HPDE6-E6E7 (cell line): Measurements from ENCODE around the gene SMNDC1.

Experiments
- DNase-seq: peaks from one replicate; pipeline ENCODE4 v3.0.0; 2011; ENCODE audit warnings: missing footprints; ENCODE audit errors: extremely low spot score

The SMNDC1 gene

DNA sequence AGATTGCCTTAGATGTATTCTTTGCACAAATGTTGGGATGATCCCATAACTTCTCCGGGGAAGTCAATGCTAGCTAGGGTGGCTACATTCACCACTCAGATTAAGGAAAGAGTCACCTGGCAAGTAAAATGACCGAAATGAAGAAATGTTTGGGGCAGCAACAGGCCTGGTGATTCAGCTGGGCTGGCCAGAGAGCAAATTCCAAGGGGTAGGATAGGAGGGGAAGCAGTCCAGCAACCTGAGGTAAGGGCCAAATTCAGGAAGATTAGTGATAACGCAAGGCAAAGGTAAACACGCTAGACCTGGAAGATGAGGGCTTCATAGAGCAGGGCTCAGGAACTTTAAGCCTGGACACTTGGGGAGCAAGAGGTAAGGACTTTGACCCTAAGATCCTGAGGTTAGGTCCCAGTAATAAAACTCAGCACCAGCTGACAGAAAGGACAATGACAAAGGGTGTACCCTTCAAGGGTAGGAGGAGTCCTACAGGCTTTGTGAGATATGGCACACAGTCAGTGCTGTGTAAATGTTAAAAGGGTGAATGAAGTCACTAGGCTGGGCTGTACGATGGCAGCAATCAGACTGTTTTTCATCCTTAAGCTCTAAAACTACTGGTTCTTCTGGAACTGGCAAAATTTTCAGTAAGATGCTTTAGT lies 22.7 kb upstream of the SMNDC1 start:
- DNase-seq, result no peak

GRCh38 chr10:110326351-110327032 lies 21.8 kb upstream of the SMNDC1 start:
- no peak for DNase-seq

DNA sequence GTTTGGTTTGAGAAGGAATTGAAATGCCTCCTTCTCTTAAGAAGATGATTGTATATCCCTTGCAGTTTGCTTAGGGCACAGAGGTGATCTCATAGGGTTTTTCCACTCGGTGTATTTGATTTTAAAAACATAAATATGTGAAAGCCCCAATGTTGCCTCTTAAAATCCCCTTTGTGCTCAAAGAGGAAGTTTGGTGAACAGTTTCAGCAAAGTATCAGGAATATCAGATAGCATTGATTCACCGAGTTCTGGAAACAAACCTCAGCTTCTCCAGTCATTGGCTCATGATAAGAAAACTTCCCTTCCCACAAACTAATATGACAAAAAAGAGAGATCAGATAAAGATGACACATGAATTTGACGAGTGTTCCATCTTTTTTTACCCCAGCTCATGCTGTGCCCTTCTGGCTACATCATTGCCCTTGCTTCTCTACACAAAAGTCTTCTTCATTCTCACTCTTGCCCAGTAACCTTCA lies 20.1 kb upstream of the SMNDC1 start:
- DNase-seq, result no peak

GRCh38 chr10:110324201-110324804 lies 19.6 kb upstream of the SMNDC1 start:
- no peak for DNase-seq

- peak; percentile 70 for DNase-seq
These were observed 18.8 kb upstream of the SMNDC1 start for GRCh38 chr10:110323503-110323902.

DNA sequence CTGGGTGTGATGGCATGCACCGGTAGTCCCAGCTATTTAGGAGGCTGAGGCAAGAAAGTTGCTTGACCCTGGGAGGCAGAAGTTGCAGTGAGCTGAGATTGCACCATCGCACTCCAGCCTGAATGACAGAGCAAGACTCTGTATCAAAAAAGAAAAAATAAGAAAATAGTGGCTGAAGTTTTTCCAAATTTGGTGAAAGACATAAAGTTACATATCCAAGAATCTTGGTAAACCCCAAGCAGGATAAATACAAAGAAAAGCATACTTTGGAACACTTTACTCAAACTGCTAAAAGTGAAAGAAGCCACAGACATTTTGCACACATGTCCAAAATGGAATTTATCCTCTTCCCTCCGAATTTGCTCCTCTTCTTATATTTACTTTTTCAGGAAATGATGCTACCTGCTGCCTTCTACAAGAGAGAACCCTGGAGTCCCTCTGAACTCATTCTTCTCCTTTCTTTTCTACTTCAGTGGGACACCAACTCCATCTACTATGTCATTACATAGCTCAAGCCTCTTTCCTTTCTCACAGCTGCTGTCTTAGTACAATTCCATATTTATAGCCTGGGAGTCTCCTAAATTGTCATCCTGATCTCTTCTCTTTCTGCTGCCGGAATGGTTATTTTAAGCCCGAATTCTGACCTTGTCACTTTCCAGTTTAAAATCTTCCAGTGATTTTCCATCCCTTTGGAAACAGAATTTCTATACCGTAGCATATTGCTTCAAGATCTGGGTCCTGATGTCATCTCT lies 17.3 kb upstream of the SMNDC1 start:
- DNase-seq, result no peak

DNA sequence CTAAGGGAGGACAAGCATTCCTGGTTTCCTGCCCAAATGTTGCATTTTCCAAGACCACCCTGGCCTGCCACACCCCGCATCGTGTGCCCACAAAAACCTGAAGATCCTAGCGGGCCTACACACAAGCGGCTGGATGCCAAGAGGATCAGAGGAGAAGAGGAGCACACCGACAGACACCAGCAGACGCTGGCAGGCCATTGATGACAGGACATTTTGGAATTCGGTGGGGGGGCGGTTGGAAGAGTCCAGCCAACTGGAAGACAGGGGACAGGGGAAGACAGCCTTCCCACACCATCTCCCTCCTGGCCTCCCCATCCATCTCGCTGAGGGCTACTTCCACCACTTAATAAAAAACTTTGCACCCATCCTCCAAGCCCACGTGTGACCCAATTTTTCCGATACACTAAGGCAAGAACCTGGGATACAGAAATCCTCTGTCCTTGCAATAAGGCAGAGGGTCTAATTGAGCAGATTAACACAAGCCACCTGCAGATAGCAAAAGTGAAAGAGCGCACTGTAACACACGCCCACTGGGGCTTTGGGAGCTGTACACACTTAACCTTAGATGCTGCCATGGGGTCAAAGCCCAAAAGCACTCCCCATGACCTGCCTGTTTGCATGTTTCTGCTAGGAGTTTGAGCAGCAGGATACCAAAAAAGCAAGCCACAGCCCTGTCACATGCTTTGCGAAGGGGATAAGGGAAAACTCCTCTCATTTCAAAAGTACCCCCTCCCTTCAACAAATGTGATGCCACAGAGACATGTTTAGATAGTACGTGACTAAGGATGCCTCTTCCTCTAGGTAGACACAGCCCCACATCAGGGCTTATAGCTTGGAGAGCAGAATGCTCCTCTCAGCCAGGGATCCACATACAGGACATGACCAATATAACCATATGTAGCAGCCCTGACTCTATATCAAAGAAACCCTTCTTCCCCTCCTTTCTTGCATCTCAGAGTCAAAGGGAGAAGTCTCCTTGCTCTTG lies 13.4 kb upstream of the SMNDC1 start:
- DNase-seq, result no peak

DNA sequence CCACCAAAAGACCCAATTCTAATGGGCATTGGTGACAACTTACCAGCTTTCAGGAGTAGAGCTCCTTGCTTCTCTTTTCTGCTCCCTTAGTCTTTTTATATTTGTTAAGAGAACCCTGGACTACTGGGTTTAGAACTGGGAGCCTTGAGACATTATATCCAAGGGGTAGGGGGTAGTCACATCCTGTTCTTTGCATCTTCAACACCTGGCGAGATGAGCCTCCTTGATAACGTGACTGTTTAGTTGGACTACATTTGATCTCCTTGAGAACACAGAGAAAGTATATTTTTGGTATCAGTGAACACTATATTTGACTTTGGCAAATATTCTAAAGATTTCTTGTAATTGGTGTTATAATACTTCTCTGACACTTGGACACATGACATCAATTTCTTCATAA lies 9.0 kb upstream of the SMNDC1 start:
- DNase-seq, result no peak

GRCh38 chr10:110312206-110312605 lies 7.5 kb upstream of the SMNDC1 start:
- no peak for DNase-seq

- DNase-seq, result no peak
These were observed 6.7 kb upstream of the SMNDC1 start for GRCh38 chr10:110311357-110311949.

GRCh38 chr10:110310741-110311140 lies 6.0 kb upstream of the SMNDC1 start:
- DNase-seq, result no peak

GRCh38 chr10:110307805-110308204 lies 3.1 kb upstream of the SMNDC1 start:
- DNase-seq, result no peak

GRCh38 chr10:110306452-110306768 lies 1.7 kb upstream of the SMNDC1 start:
- DNase-seq, result no peak

DNA sequence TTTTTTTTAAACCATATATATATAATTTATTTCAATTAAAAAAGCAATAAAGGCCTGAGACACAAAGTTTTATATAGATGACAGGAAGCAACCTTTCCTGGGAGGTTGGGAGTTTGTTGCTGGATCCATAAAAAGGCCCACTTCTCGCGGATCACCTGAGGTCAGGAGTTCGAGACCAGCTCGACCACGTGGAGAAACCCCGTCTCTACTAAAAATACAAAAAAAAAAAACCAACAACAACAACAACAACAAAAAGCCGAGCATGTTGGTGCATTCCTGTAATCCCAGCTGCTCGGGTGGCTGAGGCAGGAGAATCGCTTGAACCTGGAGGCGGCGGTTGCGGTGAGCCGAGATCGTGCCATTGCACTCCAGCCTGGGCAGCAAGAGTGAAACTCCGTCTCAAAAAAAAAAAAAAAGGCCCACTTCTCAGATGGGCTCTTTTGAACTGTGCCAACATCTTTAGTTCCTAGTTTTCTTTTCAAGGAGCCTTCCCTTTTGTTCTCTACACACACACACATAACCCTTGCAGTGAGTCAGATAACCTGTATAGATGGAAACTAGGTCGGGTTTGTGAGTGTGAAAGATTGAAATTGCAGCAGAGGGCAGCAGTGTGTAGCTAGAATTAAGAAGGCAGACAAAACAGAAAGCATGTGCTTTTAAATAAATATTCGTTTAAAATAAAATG lies 1.2 kb upstream of the SMNDC1 start:
- DNase-seq, result peak; percentile 66

DNA sequence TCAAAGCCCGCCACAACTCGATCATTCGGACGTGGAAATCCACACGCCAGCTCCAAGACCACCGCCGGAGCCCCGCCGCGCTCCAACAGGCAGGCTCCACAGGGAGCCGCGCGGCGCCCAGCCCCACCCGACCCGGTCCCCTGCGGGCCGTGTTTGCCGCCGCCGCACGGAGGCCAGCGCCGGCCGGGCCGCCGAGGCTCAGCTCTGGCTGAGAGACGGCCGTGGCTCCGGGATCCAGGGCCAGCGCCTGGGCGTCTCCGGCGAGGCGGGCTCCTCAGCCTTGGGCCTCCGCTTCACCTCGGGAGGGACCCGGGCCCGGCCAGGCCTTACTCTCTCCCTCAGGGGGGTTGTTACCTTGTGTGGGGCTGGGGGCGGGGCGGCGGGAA lies 333 bp downstream of the SMNDC1 start:
- no peak for DNase-seq

- DNase-seq, result no peak
These were observed 1.0 kb downstream of the SMNDC1 start for GRCh38 chr10:110303681-110304080.

- no peak for DNase-seq
These were observed 4.2 kb downstream of the SMNDC1 start for GRCh38 chr10:110300486-110300986.

DNA sequence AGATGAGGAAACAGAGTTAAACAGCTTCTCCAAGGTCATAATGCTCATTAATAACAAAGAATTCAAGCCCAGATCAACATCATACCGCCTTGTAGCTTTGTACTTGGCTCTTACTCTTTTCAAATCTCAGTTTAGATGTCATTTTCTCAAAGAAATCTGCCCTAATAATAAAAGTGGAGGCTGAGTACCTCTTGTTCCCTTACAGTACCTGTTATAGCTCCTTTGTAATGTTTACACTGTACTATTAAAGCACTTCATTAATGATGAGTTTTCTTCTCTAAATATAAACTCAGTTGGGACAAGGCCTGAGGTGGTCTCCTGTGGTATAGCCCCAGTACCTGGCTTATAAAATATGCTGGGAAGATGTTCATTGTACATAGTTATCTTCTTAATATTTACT lies 7.8 kb downstream of the SMNDC1 start:
- DNase-seq, result no peak

DNA sequence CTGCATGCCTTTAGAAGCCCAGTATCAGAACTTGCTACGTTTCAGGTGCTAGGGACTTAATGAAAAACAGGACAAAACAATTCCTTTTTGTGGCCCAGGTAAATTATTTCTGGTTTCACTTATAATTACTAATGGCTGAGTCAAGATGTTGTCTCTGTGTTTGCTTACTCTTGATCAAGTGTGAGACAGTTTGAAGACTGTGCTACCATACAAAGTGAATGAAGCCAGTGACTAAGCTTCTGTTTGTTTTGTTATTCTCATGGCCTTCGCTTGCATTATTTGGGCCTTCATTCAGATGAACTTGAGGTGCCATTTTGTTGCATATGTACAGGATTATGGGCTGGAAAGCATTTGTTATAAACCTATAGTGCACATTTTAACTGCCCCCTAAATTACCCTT lies 17.9 kb downstream of the SMNDC1 start:
- peak; percentile 21 for DNase-seq

GRCh38 chr10:110285501-110285900 lies 19.2 kb downstream of the SMNDC1 start:
- DNase-seq, result no peak
